Measurements from ENCODE around the gene ZNF740. TPM values are rescaled to one million over a fixed set of nuclear protein-coding genes. Genes with fewer than 3 reads are reported as not detected.
"Not testable (repeated sequence)": the region's sequence is repeated elsewhere in the genome, so short reads cannot be mapped to it uniquely, and the experiment has no call there.

Gene ZNF740
- total and polyA plus RNA-seq, 2 donors (not counting 1 experiment from before 2014, with no cell fraction given): 35.9 to 117 TPM

DNA sequence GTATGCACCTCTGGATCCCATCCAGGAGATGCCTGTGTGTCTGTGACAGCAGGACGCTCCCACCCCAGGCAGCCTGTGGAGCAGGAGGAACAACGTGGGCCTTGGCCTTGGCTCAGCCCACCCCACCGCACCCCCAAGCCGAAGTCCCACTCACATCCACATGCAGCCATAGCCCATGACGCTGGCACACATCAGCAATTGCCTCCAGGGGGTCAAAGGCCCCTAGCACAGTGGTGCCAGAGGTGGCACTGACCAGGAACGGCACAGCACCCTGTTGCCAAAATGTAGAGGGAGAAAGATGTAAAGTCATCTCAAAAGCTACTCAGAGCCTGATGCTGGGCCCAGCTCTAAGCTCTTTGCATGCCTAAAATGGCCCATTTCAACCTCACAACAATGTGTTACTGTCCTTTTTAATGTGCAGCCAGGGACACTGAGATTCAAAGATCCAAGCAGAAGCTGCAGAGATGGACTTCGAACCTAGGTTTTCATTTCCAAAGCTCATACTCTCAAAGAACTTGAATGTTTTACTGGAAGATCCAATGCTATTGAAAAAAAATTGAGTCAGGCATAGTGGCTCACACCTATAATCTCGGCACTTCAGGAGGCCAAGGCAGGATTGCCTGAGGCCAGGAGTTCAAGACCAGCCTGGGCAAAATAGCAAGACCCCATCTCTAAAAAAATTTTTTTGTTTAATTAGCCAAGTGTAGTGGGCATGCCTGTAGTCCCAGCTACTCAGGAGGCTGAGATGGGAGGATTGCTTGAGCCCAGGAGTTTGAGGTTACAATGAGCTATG, 19.2 kb upstream of the ZNF740 start:
- intact Hi-C loops (cut with micrococcal nuclease): no loop called here

GRCh38 chr12:53163008-53163407, 17.5 kb upstream of the ZNF740 start:
- WGBS (ENCODE audit: insufficient coverage): no CpG with 5 or more reads among the region's 2 CpGs
- DNase-seq; H3K36me3 ChIP-seq (replicated peaks in 1 of 2; ENCODE audit: control extremely low read depth in 1 of 2, control insufficient read depth in 1 of 2, extremely low read depth in 1 of 2, insufficient read depth in 2 of 2, low read length in 1 of 2); intact Hi-C loops (cut with micrococcal nuclease); H3K4me3 ChIP-seq (ENCODE audit: control extremely low read depth in 1 of 5, extremely low read depth in 1 of 5, insufficient read depth in 1 of 5, low read depth in 2 of 5, low read length in 4 of 5); ATAC-seq (ENCODE audit: low read depth); H3K27me3 Mint-ChIP-seq; H3K4me1 ChIP-seq (ENCODE audit: control insufficient read depth in 2 of 2, insufficient read depth in 2 of 2, low read length in 2 of 2); H4K20me1 ChIP-seq (ENCODE audit: control insufficient read depth, insufficient read depth, low read length, poor library complexity, severe bottlenecking); H3K27ac Mint-ChIP-seq; H3K9ac ChIP-seq (ENCODE audit: low read length); H3K4me2 ChIP-seq (replicated peaks; ENCODE audit: low read depth, low read length, poor library complexity, severe bottlenecking); POLR2A ChIA-PET; H3K9me3 Mint-ChIP-seq (ENCODE audit: insufficient read depth); H3K4me3 Mint-ChIP-seq; H3K27me3 ChIP-seq (replicated peaks in 1 of 4; ENCODE audit: control extremely low read depth in 1 of 4, control insufficient read depth in 3 of 4, insufficient read depth in 4 of 4, low read length in 3 of 4); H3K27ac ChIP-seq (ENCODE audit: low read length in 2 of 2); H3K4me1 Mint-ChIP-seq; H2AFZ ChIP-seq (ENCODE audit: insufficient read depth, low read depth, low read length, poor library complexity, severe bottlenecking); H3K9me3 ChIP-seq (ENCODE audit: control extremely low read depth in 1 of 3, control insufficient read depth in 2 of 3, insufficient read depth in 1 of 3, low read length in 2 of 3); H3K79me2 ChIP-seq (ENCODE audit: control insufficient read depth, insufficient read depth, low read length): not testable (repeated sequence)
- CTCF ChIA-PET: interaction anchor here (4.1 to 8.4 kb wide), 4 partner anchors 16 to 118 kb away, joined by 18 to 141 read pairs (median 44); partner anchors contain the start of genes CSAD, ESPL1, ITGB7 and ZNF740

More for the DNA sequence above, 19.2 kb upstream of the ZNF740 start:
- WGBS (ENCODE audit: insufficient coverage): 100% methylated on average over 4 of the region's 8 CpGs
- TF ChIP-seq EZH2 (IDR thresholded peaks at IDR 0.05; ENCODE audit: borderline replicate concordance, insufficient read depth, low read depth, low read length, poor library complexity, severe bottlenecking) (no peak), CTCF (IDR thresholded peaks at IDR 0.05) (no peak)
- H3K4me3 Mint-ChIP-seq: no peak overlapping the region
- H2AFZ ChIP-seq (ENCODE audit: insufficient read depth, low read depth, low read length, poor library complexity, severe bottlenecking): no peak overlapping the region
- H3K36me3 ChIP-seq (replicated peaks in 1 of 2; ENCODE audit: control extremely low read depth in 1 of 2, control insufficient read depth in 1 of 2, extremely low read depth in 1 of 2, insufficient read depth in 2 of 2, low read length in 1 of 2): no peaks in the 10 kb centered on the region
- H3K79me2 ChIP-seq (ENCODE audit: control insufficient read depth, insufficient read depth, low read length): no peaks in the 10 kb centered on the region
- no peak for DNase-seq
- H3K27me3 Mint-ChIP-seq: no peaks in the 10 kb centered on the region
- no peaks in the 10 kb centered on the region for H3K27me3 ChIP-seq (replicated peaks in 1 of 4; ENCODE audit: control extremely low read depth in 1 of 4, control insufficient read depth in 3 of 4, insufficient read depth in 4 of 4, low read length in 3 of 4)
- no peak overlapping the region for H3K27ac ChIP-seq (ENCODE audit: low read length in 2 of 2)
- no peaks in the 10 kb centered on the region for H4K20me1 ChIP-seq (ENCODE audit: control insufficient read depth, insufficient read depth, low read length, poor library complexity, severe bottlenecking)
- H3K4me3 ChIP-seq (ENCODE audit: control extremely low read depth in 1 of 5, extremely low read depth in 1 of 5, insufficient read depth in 1 of 5, low read depth in 2 of 5, low read length in 4 of 5): no peak overlapping the region
- ChIA-PET POLR2A (interaction anchor here (0.6 kb wide), 1 partner anchor 19 kb away, joined by 4 read pairs; the partner anchor contains the start of genes CSAD and ZNF740), CTCF (interaction anchor here (1.0 to 8.4 kb wide), 17 partner anchors 13 to 513 kb away, joined by 4 to 141 read pairs (median 18); partner anchors contain the start of genes AAAS, CSAD, ESPL1 and ITGB7)
- H3K4me1 ChIP-seq (ENCODE audit: control insufficient read depth in 2 of 2, insufficient read depth in 2 of 2, low read length in 2 of 2): peaks cover 4 to 8% of the 10 kb centered on the region in 2 donors
- H3K9ac ChIP-seq (ENCODE audit: low read length): no peak overlapping the region
- no peak overlapping the region for H3K4me2 ChIP-seq (replicated peaks; ENCODE audit: low read depth, low read length, poor library complexity, severe bottlenecking)
- no peaks in the 10 kb centered on the region for H3K9me3 ChIP-seq (ENCODE audit: control extremely low read depth in 1 of 3, control insufficient read depth in 2 of 3, insufficient read depth in 1 of 3, low read length in 2 of 3)
- H3K27ac Mint-ChIP-seq: no peak overlapping the region
- ATAC-seq (ENCODE audit: low read depth): no peak
- no peaks in the 10 kb centered on the region for H3K9me3 Mint-ChIP-seq (ENCODE audit: insufficient read depth)
- peaks cover 4% of the 10 kb centered on the region for H3K4me1 Mint-ChIP-seq

Measured in B cell (primary cell).